HEK293 (cell line): Measurements from ENCODE around the gene RAMP1.

ENCODE experiments used
- CTCF ChIA-PET: fragments of 350-600 bp; formaldehyde crosslinking; extraction: SDS; loops from one replicate; lab custom pipeline; 2021; ENCODE audit warnings: antibody characterized with exemption; lab: Yijun Ruan, JAX
- POLR2A ChIA-PET: fragments of 300-600 bp; formaldehyde crosslinking; extraction: SDS; loops from one replicate; lab custom pipeline; 2020; ENCODE audit warnings: antibody characterized with exemption, inconsistent platforms; lab: Yijun Ruan, JAX
- H3K27ac ChIP-seq: fragments of 200-500 bp; sonication (Bioruptor generic); 2 replicates; pipeline ENCODE4 v1.5.1; 2014; ENCODE audit warnings: low read depth, low read length, control low read depth, inconsistent platforms; ENCODE audit errors: extremely low read depth
- H3K36me3 ChIP-seq, 2 experiments: fragments of 200-500 bp in 1 of 2; sonication (Bioruptor generic) in 1 of 2; 1 replicate in 1 of 2; 2 replicates in 1 of 2; pipeline ENCODE4 v1.5.1; 2014 to 2017; ENCODE audit warnings: inconsistent platforms in 2 of 2, low read length in 2 of 2; ENCODE audit not compliant: control insufficient read depth in 2 of 2, insufficient read depth in 1 of 2
- H3K4me1 ChIP-seq: fragments of 200-500 bp; sonication (Bioruptor generic); 2 replicates; pipeline ENCODE4 v1.5.1; 2014; ENCODE audit warnings: mild to moderate bottlenecking, low read length, inconsistent platforms; ENCODE audit not compliant: control insufficient read depth, insufficient read depth
- H3K4me3 ChIP-seq: 2 replicates; pipeline ENCODE4 v1.5.1; 2011; ENCODE audit warnings: low read depth, mild to moderate bottlenecking, control low read depth, low read length, moderate library complexity
- H3K9me3 ChIP-seq: fragments of 200-500 bp; sonication (Bioruptor generic); 2 replicates; pipeline ENCODE4 v1.5.1; 2014; ENCODE audit warnings: low read depth, low read length, inconsistent platforms; ENCODE audit not compliant: control insufficient read depth, insufficient read depth
- AEBP2 ChIP-seq: fragments of 450-650 bp; formaldehyde crosslinking; IDR thresholded peaks from 2 replicates; pipeline ENCODE4 v1.5.1; 2016; ENCODE audit warnings: missing biosample characterization, missing genetic modification characterization, borderline replicate concordance
- EGR2 ChIP-seq: fragments of 450-650 bp; formaldehyde crosslinking; IDR thresholded peaks from 2 replicates; pipeline ENCODE4 v1.5.1; 2016; ENCODE audit warnings: low read depth, missing biosample characterization, missing genetic modification characterization
- KLF7 ChIP-seq: fragments of 450-650 bp; formaldehyde crosslinking; IDR thresholded peaks from 2 replicates; pipeline ENCODE4 v1.5.1; 2016; ENCODE audit warnings: missing biosample characterization, missing genetic modification characterization, borderline replicate concordance
- SALL2 ChIP-seq: fragments of 450-650 bp; formaldehyde crosslinking; IDR thresholded peaks from 2 replicates; pipeline ENCODE4 v1.5.0; 2017; ENCODE audit warnings: missing biosample characterization, mild to moderate bottlenecking, missing genetic modification characterization, borderline replicate concordance
- TCF7L2 ChIP-seq: IDR thresholded peaks from 2 replicates; pipeline ENCODE4 v1.6.1; 2011; ENCODE audit warnings: low read depth, mild to moderate bottlenecking, inconsistent platforms, low read length, moderate library complexity, borderline replicate concordance
- WT1 ChIP-seq: fragments of 450-650 bp; formaldehyde crosslinking; IDR thresholded peaks from 2 replicates; pipeline ENCODE4 v1.5.1; 2016; ENCODE audit warnings: missing biosample characterization, missing genetic modification characterization
- ZFHX2 ChIP-seq: fragments of 450-650 bp; formaldehyde crosslinking; conservative IDR thresholded peaks from 2 replicates; pipeline ENCODE4 v1.5.1; 2016; ENCODE audit warnings: missing biosample characterization, missing genetic modification characterization
- ZNF112 ChIP-seq: fragments of 450-650 bp; formaldehyde crosslinking; IDR thresholded peaks from 2 replicates; pipeline ENCODE4 v1.5.0; 2017; ENCODE audit warnings: missing biosample characterization, missing genetic modification characterization
- ZNF114 ChIP-seq: fragments of 450-650 bp; formaldehyde crosslinking; IDR thresholded peaks from 2 replicates; pipeline ENCODE4 v1.5.0; 2017; ENCODE audit warnings: missing biosample characterization, missing genetic modification characterization
- ZNF133 ChIP-seq: fragments of 450-650 bp; formaldehyde crosslinking; IDR thresholded peaks from 2 replicates; pipeline ENCODE4 v1.5.1; 2016; ENCODE audit warnings: missing biosample characterization, missing genetic modification characterization
- ZNF202 ChIP-seq: fragments of 450-650 bp; formaldehyde crosslinking; IDR thresholded peaks from 2 replicates; pipeline ENCODE4 v1.5.1; 2016; ENCODE audit warnings: missing biosample characterization, missing genetic modification characterization, borderline replicate concordance
- ZNF223 ChIP-seq: fragments of 450-650 bp; formaldehyde crosslinking; IDR thresholded peaks from 2 replicates; pipeline ENCODE4 v1.5.1; 2016; ENCODE audit warnings: missing biosample characterization, missing genetic modification characterization
- ZNF37A ChIP-seq: fragments of 450-650 bp; IDR thresholded peaks from 2 replicates; pipeline ENCODE4 v1.5.1; 2018; ENCODE audit warnings: missing biosample characterization, missing genetic modification characterization
- ZNF560 ChIP-seq: fragments of 450-650 bp; formaldehyde crosslinking; IDR thresholded peaks from 2 replicates; pipeline ENCODE4 v1.5.1; 2017; ENCODE audit warnings: missing biosample characterization, missing genetic modification characterization, borderline replicate concordance
- ZNF654 ChIP-seq: fragments of 450-650 bp; formaldehyde crosslinking; IDR thresholded peaks from 2 replicates; pipeline ENCODE4 v1.5.1; 2016; ENCODE audit warnings: low read depth, missing biosample characterization, missing genetic modification characterization
- ZNF677 ChIP-seq: fragments of 450-650 bp; IDR thresholded peaks from 2 replicates; pipeline ENCODE4 v1.5.0; 2018; ENCODE audit warnings: missing biosample characterization, mild to moderate bottlenecking, missing genetic modification characterization, moderate library complexity
- ZNF76 ChIP-seq: fragments of 450-650 bp; formaldehyde crosslinking; IDR thresholded peaks from 2 replicates; pipeline ENCODE4; 2016; ENCODE audit warnings: low read depth, missing biosample characterization, missing genetic modification characterization, borderline replicate concordance
- ZNF830 ChIP-seq: fragments of 450-650 bp; IDR thresholded peaks from 2 replicates; pipeline ENCODE4 v1.5.0; 2018; ENCODE audit warnings: missing biosample characterization, missing genetic modification characterization, low read depth, mild to moderate bottlenecking, moderate library complexity
- TF ChIP-seq, protein P1 (sequence below): fragments of 450-650 bp; formaldehyde crosslinking; IDR thresholded peaks from 2 replicates; pipeline ENCODE4 v1.5.1; 2017; ENCODE audit warnings: missing biosample characterization, mild to moderate bottlenecking, missing genetic modification characterization, moderate library complexity
- TF ChIP-seq, protein P2 (sequence below): fragments of 450-650 bp; formaldehyde crosslinking; IDR thresholded peaks from 2 replicates; pipeline ENCODE4 v1.5.1; 2016; ENCODE audit warnings: missing biosample characterization, missing genetic modification characterization

Gene RAMP1

GRCh38 chr2:237883951-237884446, 24.6 kb downstream of the RAMP1 start:
- H3K9me3 ChIP-seq, result no peaks in the 10 kb centered on the region
- CTCF ChIA-PET, result no interaction called here

DNA sequence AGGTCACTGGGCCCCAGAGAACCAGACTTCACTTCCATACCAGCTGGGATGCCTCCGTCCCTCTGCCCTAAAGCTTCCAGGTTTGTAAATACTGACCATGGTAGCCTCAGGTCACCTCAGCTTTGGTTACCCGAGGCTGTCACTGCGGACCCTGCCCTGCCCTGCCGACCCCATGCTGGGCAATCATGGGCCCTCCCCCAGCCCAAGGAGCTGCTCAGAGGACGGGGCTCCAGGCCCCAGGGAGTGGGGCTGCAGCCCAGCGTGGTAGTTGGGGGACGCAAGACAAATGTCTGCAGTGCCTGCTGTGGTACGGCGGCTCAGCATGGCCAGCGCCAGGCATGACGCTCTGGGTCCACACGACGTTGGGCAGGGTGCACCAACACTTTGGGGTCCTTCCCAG, 25.3 kb downstream of the RAMP1 start:
- H3K4me1 ChIP-seq, result no peaks in the 10 kb centered on the region
- ChIA-PET POLR2A (no interaction called here), CTCF (no interaction called here)
- H3K27ac ChIP-seq, result no peak overlapping the region
- H3K36me3 ChIP-seq, result no peaks in the 10 kb centered on the region
- TF ChIP-seq ZNF677 (tag by site-specific recombination) (no peak), ZNF223 (no peak), ZNF76 (tag by site-specific recombination) (no peak), ZNF37A (tag by site-specific recombination) (no peak), AEBP2 (tag by site-specific recombination) (no peak), KLF7 (no peak), ZNF202 (no peak), TCF7L2 (no peak), ZNF114 (tag by site-specific recombination) (no peak), ZFHX2 (no peak)
- TF ChIP-seq, protein P1, sequence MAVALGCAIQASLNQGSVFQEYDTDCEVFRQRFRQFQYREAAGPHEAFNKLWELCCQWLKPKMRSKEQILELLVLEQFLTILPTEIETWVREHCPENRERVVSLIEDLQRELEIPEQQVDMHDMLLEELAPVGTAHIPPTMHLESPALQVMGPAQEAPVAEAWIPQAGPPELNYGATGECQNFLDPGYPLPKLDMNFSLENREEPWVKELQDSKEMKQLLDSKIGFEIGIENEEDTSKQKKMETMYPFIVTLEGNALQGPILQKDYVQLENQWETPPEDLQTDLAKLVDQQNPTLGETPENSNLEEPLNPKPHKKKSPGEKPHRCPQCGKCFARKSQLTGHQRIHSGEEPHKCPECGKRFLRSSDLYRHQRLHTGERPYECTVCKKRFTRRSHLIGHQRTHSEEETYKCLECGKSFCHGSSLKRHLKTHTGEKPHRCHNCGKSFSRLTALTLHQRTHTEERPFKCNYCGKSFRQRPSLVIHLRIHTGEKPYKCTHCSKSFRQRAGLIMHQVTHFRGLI (tag by site-specific recombination), result no peak
- H3K9me3 ChIP-seq, result no peaks in the 10 kb centered on the region
- H3K4me3 ChIP-seq, result no peak overlapping the region

More at GRCh38 chr2:237883951-237884446, 24.6 kb downstream of the RAMP1 start:
- POLR2A ChIA-PET, result no interaction called here
- H3K4me1 ChIP-seq, result no peaks in the 10 kb centered on the region
- H3K4me3 ChIP-seq, result no peak overlapping the region
- H3K27ac ChIP-seq, result no peak overlapping the region
- no peaks in the 10 kb centered on the region for H3K36me3 ChIP-seq
- no peak for TF ChIP-seq WT1
- no peak for TF ChIP-seq ZNF654 (tag by site-specific recombination)
- no peak for TF ChIP-seq ZNF37A (tag by site-specific recombination)
- TF ChIP-seq, protein P2, sequence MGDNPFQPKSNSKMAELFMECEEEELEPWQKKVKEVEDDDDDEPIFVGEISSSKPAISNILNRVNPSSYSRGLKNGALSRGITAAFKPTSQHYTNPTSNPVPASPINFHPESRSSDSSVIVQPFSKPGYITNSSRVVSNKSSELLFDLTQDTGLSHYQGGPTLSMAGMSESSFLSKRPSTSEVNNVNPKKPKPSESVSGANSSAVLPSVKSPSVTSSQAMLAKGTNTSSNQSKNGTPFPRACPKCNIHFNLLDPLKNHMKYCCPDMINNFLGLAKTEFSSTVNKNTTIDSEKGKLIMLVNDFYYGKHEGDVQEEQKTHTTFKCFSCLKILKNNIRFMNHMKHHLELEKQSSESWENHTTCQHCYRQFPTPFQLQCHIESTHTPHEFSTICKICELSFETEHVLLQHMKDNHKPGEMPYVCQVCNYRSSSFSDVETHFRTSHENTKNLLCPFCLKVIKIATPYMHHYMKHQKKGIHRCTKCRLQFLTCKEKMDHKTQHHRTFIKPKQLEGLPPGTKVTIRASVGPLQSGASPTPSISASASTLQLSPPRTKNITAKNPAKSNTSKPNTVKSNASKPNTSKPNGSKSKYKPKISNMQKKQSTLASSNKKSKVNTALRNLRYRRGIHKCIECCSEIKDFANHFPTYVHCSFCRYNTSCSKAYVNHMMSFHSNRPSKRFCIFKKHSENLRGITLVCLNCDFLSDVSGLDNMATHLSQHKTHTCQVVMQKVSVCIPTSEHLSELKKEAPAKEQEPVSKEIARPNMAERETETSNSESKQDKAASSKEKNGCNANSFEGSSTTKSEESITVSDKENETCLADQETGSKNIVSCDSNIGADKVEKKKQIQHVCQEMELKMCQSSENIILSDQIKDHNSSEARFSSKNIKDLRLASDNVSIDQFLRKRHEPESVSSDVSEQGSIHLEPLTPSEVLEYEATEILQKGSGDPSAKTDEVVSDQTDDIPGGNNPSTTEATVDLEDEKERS (tag by site-specific recombination), result no peak
- TF ChIP-seq ZNF560, result no peak
- TF ChIP-seq EGR2 (tag by site-specific recombination), result no peak
- no peak for TF ChIP-seq SALL2 (tag by site-specific recombination)
- TF ChIP-seq ZNF133, result no peak
- TF ChIP-seq ZNF112 (tag by site-specific recombination), result no peak
- no peak for TF ChIP-seq ZNF830 (tag by site-specific recombination)
- no peak for TF ChIP-seq ZNF114 (tag by site-specific recombination)
